CMK (cell line): ENCODE data around the gene ATG5.

Experiments used
- DNase-seq: peaks from one replicate; pipeline ENCODE4 v3.0.0-alpha.2; 2010; ENCODE audit warnings: low read depth

ATG5 gene

GRCh38 chr6:106216527-106216926 is 109.0 kb downstream of the ATG5 start:
- DNase-seq = no peak

- DNase-seq = no peak
Measured at GRCh38 chr6:106215608-106216007, 110.0 kb downstream of the ATG5 start.

- DNase-seq = no peak
Measured at GRCh38 chr6:106214531-106214930, 111.0 kb downstream of the ATG5 start.

GRCh38 chr6:106213660-106214289 is 111.8 kb downstream of the ATG5 start:
- no peak for DNase-seq

- DNase-seq = no peak
Measured at GRCh38 chr6:106212576-106212975, 113.0 kb downstream of the ATG5 start.

GRCh38 chr6:106206905-106207304 is 118.7 kb downstream of the ATG5 start:
- no peak for DNase-seq

GRCh38 chr6:106204961-106205360 is 120.6 kb downstream of the ATG5 start:
- no peak for DNase-seq

- no peak for DNase-seq
Measured at GRCh38 chr6:106199998-106200397, 125.6 kb downstream of the ATG5 start.

GRCh38 chr6:106199331-106199730 is 126.2 kb downstream of the ATG5 start:
- DNase-seq = no peak

- no peak for DNase-seq
Measured at GRCh38 chr6:106197441-106197840, 128.1 kb downstream of the ATG5 start.

- DNase-seq = no peak
Measured at GRCh38 chr6:106194949-106195921, 130.3 kb downstream of the ATG5 start.

GRCh38 chr6:106192824-106193223 is 132.7 kb downstream of the ATG5 start:
- no peak for DNase-seq

GRCh38 chr6:106188104-106188794 is 137.3 kb downstream of the ATG5 start:
- DNase-seq = no peak

GRCh38 chr6:106187424-106187982 is 138.1 kb downstream of the ATG5 start:
- DNase-seq = no peak

GRCh38 chr6:106186714-106187113 is 138.8 kb downstream of the ATG5 start:
- DNase-seq = no peak

- no peak for DNase-seq
Measured at GRCh38 chr6:106186172-106186571, 139.4 kb downstream of the ATG5 start.

- no peak for DNase-seq
Measured at GRCh38 chr6:106185615-106186014, 139.9 kb downstream of the ATG5 start.

- no peak for DNase-seq
Measured at GRCh38 chr6:106184629-106185028, 140.9 kb downstream of the ATG5 start.

- no peak for DNase-seq
Measured at GRCh38 chr6:106183430-106183829, 142.1 kb downstream of the ATG5 start.

GRCh38 chr6:106182455-106182854 is 143.1 kb downstream of the ATG5 start:
- no peak for DNase-seq

GRCh38 chr6:106181664-106182418 is 143.7 kb downstream of the ATG5 start:
- no peak for DNase-seq

- no peak for DNase-seq
Measured at GRCh38 chr6:106180208-106180607, 145.4 kb downstream of the ATG5 start.
